Femur (tissue), 1 donor: Measurements from ENCODE around the gene CBX7.

Experiments used
- DNase-seq: peaks from one replicate; pipeline ENCODE4 v3.0.0-alpha.2; 2017

Gene CBX7

GRCh38 chr22:39146256-39147101 lies 6.0 kb downstream of the CBX7 start:
- DNase-seq, result peak; percentile 25

- DNase-seq, result no peak
These were observed 8.2 kb downstream of the CBX7 start for GRCh38 chr22:39144101-39144767.

- DNase-seq, result peak; percentile 19
These were observed 10.3 kb downstream of the CBX7 start for GRCh38 chr22:39142088-39142680.

GRCh38 chr22:39139933-39140332 lies 12.5 kb downstream of the CBX7 start:
- DNase-seq, result no peak

GRCh38 chr22:39138357-39138997 lies 14.0 kb downstream of the CBX7 start:
- DNase-seq, result no peak

- DNase-seq, result no peak
These were observed 16.2 kb downstream of the CBX7 start for GRCh38 chr22:39136317-39136716.

- DNase-seq, result peak; percentile 65
These were observed 17.2 kb downstream of the CBX7 start for GRCh38 chr22:39135092-39135896.

- no peak for DNase-seq
These were observed 18.0 kb downstream of the CBX7 start for GRCh38 chr22:39134366-39135091.

- no peak for DNase-seq
These were observed 18.6 kb downstream of the CBX7 start for GRCh38 chr22:39133871-39134270.

GRCh38 chr22:39132871-39133524 lies 19.5 kb downstream of the CBX7 start:
- DNase-seq, result no peak

- DNase-seq, result no peak
These were observed 20.2 kb downstream of the CBX7 start for GRCh38 chr22:39132281-39132680.

- DNase-seq, result peak; percentile 16
These were observed 21.3 kb downstream of the CBX7 start for GRCh38 chr22:39130892-39131855.

- no peak for DNase-seq
These were observed 22.3 kb downstream of the CBX7 start for GRCh38 chr22:39130152-39130704.

GRCh38 chr22:39129746-39130145 lies 22.7 kb downstream of the CBX7 start:
- DNase-seq, result no peak

- no peak for DNase-seq
These were observed 23.4 kb downstream of the CBX7 start for GRCh38 chr22:39129081-39129480.

GRCh38 chr22:39128508-39128907 lies 24.0 kb downstream of the CBX7 start:
- DNase-seq, result no peak

GRCh38 chr22:39125622-39126021 lies 26.9 kb downstream of the CBX7 start:
- no peak for DNase-seq

- peak; percentile 25 for DNase-seq
These were observed 28.5 kb downstream of the CBX7 start for GRCh38 chr22:39123751-39124581.
